ENCODE results near the gene PDE4A.

Gene PDE4A

GRCh38 chr19:10478903-10479384 lies 58.6 kb downstream of the PDE4A start:
- no peak for TF ChIP-seq REST (IDR thresholded peaks at IDR 0.05; ENCODE audit: insufficient read depth in 1 of 2, low read depth in 2 of 2, low read length in 2 of 2)
- TF ChIP-seq SIN3A (IDR thresholded peaks at IDR 0.05; ENCODE audit: borderline replicate concordance, insufficient read depth, low read length): no peak
- no peak for TF ChIP-seq FOXP2 (optimal IDR thresholded peaks at IDR 0.05; ENCODE audit: borderline replicate concordance, extremely low read depth, extremely low read length, insufficient read depth)
- no peak for TF ChIP-seq TAF1 (IDR thresholded peaks at IDR 0.05; ENCODE audit: borderline replicate concordance, insufficient read depth, low read length)

- TF ChIP-seq FOXP2 (optimal IDR thresholded peaks at IDR 0.05; ENCODE audit: borderline replicate concordance, extremely low read depth, extremely low read length, insufficient read depth) (no peak), TAF1 (IDR thresholded peaks at IDR 0.05; ENCODE audit: borderline replicate concordance, insufficient read depth, low read length) (no peak), REST (IDR thresholded peaks at IDR 0.05; ENCODE audit: insufficient read depth in 1 of 2, low read depth in 2 of 2, low read length in 2 of 2) (no peak), POLR2AphosphoS5 (IDR thresholded peaks at IDR 0.05; ENCODE audit: low read depth, low read length) (no peak), SIN3A (IDR thresholded peaks at IDR 0.05; ENCODE audit: borderline replicate concordance, insufficient read depth, low read length) (no peak)
Observed at GRCh38 chr19:10486551-10486950, 66.2 kb downstream of the PDE4A start.

DNA sequence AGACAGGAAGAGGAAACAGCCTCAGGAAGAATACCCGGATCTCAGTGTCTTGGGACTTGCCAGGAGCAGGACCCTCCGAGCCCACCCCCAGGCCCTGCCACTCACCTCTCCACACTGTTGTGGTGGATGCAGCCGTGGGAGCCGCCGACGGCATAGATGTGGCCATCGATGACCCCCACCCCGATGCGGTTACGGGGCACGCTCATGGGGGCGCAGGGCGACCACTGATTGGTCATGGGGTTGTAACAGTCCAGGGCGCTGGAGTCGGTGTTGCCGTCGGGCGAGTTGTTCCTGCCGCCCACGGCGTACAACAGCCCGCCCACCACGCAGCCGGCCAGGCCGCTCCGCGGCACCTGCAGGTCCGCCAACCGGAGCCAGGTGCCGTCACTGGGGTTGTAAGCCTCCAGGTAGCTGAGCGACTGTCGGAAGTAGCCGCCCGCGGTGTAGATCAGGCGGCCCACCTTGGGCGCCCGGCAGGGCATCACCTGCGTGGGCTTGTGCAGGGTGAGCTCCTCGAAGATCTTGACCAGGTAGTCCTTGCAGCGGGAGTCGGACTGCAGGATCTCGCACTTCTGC lies 71.2 kb downstream of the PDE4A start:
- TF ChIP-seq TAF1 (IDR thresholded peaks at IDR 0.05; ENCODE audit: borderline replicate concordance, insufficient read depth, low read length) (no peak), REST (IDR thresholded peaks at IDR 0.05; ENCODE audit: insufficient read depth in 1 of 2, low read depth in 2 of 2, low read length in 2 of 2) (no peak), POLR2AphosphoS5 (IDR thresholded peaks at IDR 0.05; ENCODE audit: low read depth, low read length) (no peak), SIN3A (IDR thresholded peaks at IDR 0.05; ENCODE audit: borderline replicate concordance, insufficient read depth, low read length) (no peak), FOXP2 (optimal IDR thresholded peaks at IDR 0.05; ENCODE audit: borderline replicate concordance, extremely low read depth, extremely low read length, insufficient read depth) (no peak)

- TF ChIP-seq REST (IDR thresholded peaks at IDR 0.05; ENCODE audit: insufficient read depth in 1 of 2, low read depth in 2 of 2, low read length in 2 of 2) (no peak), POLR2AphosphoS5 (IDR thresholded peaks at IDR 0.05; ENCODE audit: low read depth, low read length) (no peak), FOXP2 (optimal IDR thresholded peaks at IDR 0.05; ENCODE audit: borderline replicate concordance, extremely low read depth, extremely low read length, insufficient read depth) (no peak), TAF1 (IDR thresholded peaks at IDR 0.05; ENCODE audit: borderline replicate concordance, insufficient read depth, low read length) (no peak), SIN3A (IDR thresholded peaks at IDR 0.05; ENCODE audit: borderline replicate concordance, insufficient read depth, low read length) (no peak)
Observed at GRCh38 chr19:10497371-10497770, 77.0 kb downstream of the PDE4A start.
